Natural killer cell (primary cell): Measurements from ENCODE around the gene CCDC85C. TPM values are rescaled to one million over a fixed set of nuclear protein-coding genes. Genes with fewer than 3 reads are reported as not detected.

ENCODE experiments used
- ATAC-seq, 3 donors: fragments of 150-1000 bp in 2 of 3; fragments of 200-7000 bp in 1 of 3; cut with Tn5 transposase; 1 replicate in 1 of 3; 2 replicates in 2 of 3; pipeline ENCODE4 v1.10.0; 2021; ENCODE audit warnings: mild to moderate bottlenecking in 2 of 3, moderate library complexity in 2 of 3
- DNase-seq, 2 donors: peaks; one replicate each; pipeline versions ENCODE4 v3.0.0 to v3.0.0-alpha.2; 2013 to 2021; ENCODE audit warnings: mixed read lengths in 1 of 2
- H3K27ac ChIP-seq: one replicate; pipeline ENCODE4 v1.5.1; 2013; ENCODE audit warnings: mild to moderate bottlenecking, low read length
- H3K27me3 ChIP-seq: one replicate; pipeline ENCODE4 v1.6.1; 2013; ENCODE audit warnings: low read length; ENCODE audit not compliant: control insufficient read depth, insufficient read depth
- H3K36me3 ChIP-seq: one replicate; pipeline ENCODE4 v1.6.1; 2013; ENCODE audit warnings: low read length; ENCODE audit not compliant: control insufficient read depth, insufficient read depth
- H3K4me1 ChIP-seq: one replicate; pipeline ENCODE4 v1.6.1; 2013; ENCODE audit warnings: low read length; ENCODE audit not compliant: control insufficient read depth, insufficient read depth
- H3K4me3 ChIP-seq: one replicate; pipeline ENCODE4 v1.5.1; 2013; ENCODE audit warnings: low read length
- H3K9me3 ChIP-seq: one replicate; pipeline ENCODE4 v1.6.1; 2013; ENCODE audit warnings: low read length; ENCODE audit not compliant: control insufficient read depth, insufficient read depth
- H3K27ac Mint-ChIP-seq, 2 donors: one replicate each; pipeline ENCODE4 v1.8.0; 2022; ENCODE audit warnings: mild to moderate bottlenecking in 2 of 2, mixed read lengths in 2 of 2, moderate library complexity in 1 of 2
- H3K27me3 Mint-ChIP-seq, 2 donors: one replicate each; pipeline ENCODE4 v1.8.0; 2022; ENCODE audit warnings: low read depth in 2 of 2, mixed read lengths in 2 of 2
- H3K36me3 Mint-ChIP-seq: one replicate; pipeline ENCODE4 v1.8.0; 2022; ENCODE audit warnings: mixed read lengths
- H3K4me1 Mint-ChIP-seq, 2 donors: one replicate each; pipeline ENCODE4 v1.8.0; 2022; ENCODE audit warnings: mixed read lengths in 2 of 2
- H3K4me3 Mint-ChIP-seq: one replicate; pipeline ENCODE4 v1.8.0; 2022; ENCODE audit warnings: mild to moderate bottlenecking, moderate library complexity, mixed read lengths
- H3K9me3 Mint-ChIP-seq, 2 donors: one replicate each; pipeline ENCODE4 v1.8.0; 2022; ENCODE audit warnings: mixed read lengths in 2 of 2
- WGBS: methylation state at CpG from one replicate; pipeline ENCODE4 v1.1.7; 2013; ENCODE audit warnings: missing lambda C conversion rate; ENCODE audit not compliant: insufficient coverage; 5-methylcytosine and 5-hydroxymethylcytosine counted together
- intact Hi-C: fragments of 100-400 bp; cut with micrococcal nuclease; formaldehyde crosslinking; loops from one replicate; pipeline ENCODE4 v1.14.2; 2022
- total RNA-seq, 4 donors: library from RNA; stranded (reverse); fragments of 120-200 nt in 1 of 4; gene quantifications; one replicate each; pipeline versions ENCODE4 v1.2.3 to v1.2.4, GENCODE V29; 2013 to 2022
- TF ChIP-seq, protein P1 (sequence below): fragments of 200-600 bp; IDR thresholded peaks from one replicate; pipeline ENCODE4 v1.8.0; 2022; ENCODE audit warnings: antibody characterized with exemption

CCDC85C gene
- total RNA-seq, 3 donors from 2014 or later (not counting 1 experiment from before 2014, with no cell fraction given) = 0.73 to 4.3 (median 2.8) TPM

DNA sequence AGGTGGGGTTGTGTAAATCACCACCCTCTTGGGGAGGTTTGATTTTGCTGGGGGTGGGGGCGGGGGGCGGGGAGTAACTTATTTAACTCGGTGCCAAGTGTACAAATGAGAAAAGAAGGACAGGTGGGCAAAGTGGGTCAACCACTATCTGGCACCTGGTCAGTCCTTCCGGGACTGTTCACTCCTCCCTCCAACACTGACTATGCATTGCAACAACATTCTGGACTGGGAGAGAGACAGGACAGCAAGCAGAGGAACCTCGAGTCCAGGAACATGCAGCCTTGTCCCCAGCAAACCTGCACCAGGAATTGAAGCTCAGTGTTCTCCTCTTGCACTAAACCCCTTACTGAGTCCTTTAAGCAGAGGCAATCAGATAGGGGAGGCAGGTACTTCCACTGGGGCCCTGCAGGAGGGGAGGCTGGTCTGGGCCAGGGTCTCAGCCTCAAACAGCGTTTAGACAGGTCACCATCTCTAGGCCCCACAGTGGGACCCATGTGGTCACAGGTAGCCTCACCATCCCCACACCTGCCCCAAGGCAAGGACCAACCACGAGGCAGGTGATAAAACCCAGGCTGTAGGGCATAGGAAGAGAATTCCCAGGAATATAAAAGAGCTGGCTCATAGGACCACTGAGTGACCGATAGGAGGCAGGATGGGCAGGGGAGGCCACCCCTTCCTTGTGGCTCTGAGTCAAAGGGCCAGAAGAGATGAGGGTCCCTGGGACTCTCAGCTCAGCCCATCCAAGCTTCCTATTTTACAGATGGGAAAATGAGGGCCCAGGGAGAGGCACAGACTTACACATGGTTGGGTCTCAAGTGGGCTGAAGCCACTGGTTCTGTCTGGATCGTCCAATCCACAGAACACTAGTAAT is 9.8 kb downstream of the CCDC85C start:
- intact Hi-C loops = no loop called here
- ATAC-seq = no peak
- WGBS = 83% methylated on average over 8 of the region's 9 CpGs
- no peaks in the 10 kb centered on the region for H3K9me3 Mint-ChIP-seq
- DNase-seq = no peak
- Histone ChIP-seq H3K27ac (peak overlapping the region; percentile 54), H3K9me3 (no peaks in the 10 kb centered on the region), H3K27me3 (no peaks in the 10 kb centered on the region), H3K4me3 (no peak overlapping the region), H3K4me1 (peaks cover 14% of the 10 kb centered on the region), H3K36me3 (no peaks in the 10 kb centered on the region)
- H3K4me1 Mint-ChIP-seq = peaks cover 6 to 8% of the 10 kb centered on the region in 2 donors
- H3K4me3 Mint-ChIP-seq = no peak overlapping the region
- H3K36me3 Mint-ChIP-seq = no peaks in the 10 kb centered on the region
- H3K27ac Mint-ChIP-seq = peak overlapping the region in 1 of 2 donors; percentile 79
- peaks cover 0 to 5% of the 10 kb centered on the region in 2 donors for H3K27me3 Mint-ChIP-seq
- TF ChIP-seq, protein P1, sequence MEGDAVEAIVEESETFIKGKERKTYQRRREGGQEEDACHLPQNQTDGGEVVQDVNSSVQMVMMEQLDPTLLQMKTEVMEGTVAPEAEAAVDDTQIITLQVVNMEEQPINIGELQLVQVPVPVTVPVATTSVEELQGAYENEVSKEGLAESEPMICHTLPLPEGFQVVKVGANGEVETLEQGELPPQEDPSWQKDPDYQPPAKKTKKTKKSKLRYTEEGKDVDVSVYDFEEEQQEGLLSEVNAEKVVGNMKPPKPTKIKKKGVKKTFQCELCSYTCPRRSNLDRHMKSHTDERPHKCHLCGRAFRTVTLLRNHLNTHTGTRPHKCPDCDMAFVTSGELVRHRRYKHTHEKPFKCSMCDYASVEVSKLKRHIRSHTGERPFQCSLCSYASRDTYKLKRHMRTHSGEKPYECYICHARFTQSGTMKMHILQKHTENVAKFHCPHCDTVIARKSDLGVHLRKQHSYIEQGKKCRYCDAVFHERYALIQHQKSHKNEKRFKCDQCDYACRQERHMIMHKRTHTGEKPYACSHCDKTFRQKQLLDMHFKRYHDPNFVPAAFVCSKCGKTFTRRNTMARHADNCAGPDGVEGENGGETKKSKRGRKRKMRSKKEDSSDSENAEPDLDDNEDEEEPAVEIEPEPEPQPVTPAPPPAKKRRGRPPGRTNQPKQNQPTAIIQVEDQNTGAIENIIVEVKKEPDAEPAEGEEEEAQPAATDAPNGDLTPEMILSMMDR = no peak

GRCh38 chr14:99592933-99593753 is 10.9 kb downstream of the CCDC85C start:
- no peak overlapping the region for H3K27ac Mint-ChIP-seq
- peaks cover 14% of the 10 kb centered on the region for H3K4me1 ChIP-seq
- peaks cover 0 to 5% of the 10 kb centered on the region in 2 donors for H3K27me3 Mint-ChIP-seq
- intact Hi-C loops = no loop called here
- H3K4me3 ChIP-seq = no peak overlapping the region
- H3K36me3 Mint-ChIP-seq = no peaks in the 10 kb centered on the region
- peaks cover 6 to 12% of the 10 kb centered on the region in 2 donors for H3K4me1 Mint-ChIP-seq
- TF ChIP-seq, protein P1 = no peak
- WGBS = 92% methylated on average over 36 of the region's 36 CpGs
- no peaks in the 10 kb centered on the region for H3K9me3 ChIP-seq
- no peak for DNase-seq
- no peaks in the 10 kb centered on the region for H3K27me3 ChIP-seq
- ATAC-seq = no peak
- no peak overlapping the region for H3K4me3 Mint-ChIP-seq
- no peak overlapping the region for H3K27ac ChIP-seq
- H3K36me3 ChIP-seq = no peaks in the 10 kb centered on the region
- H3K9me3 Mint-ChIP-seq = no peaks in the 10 kb centered on the region

DNA sequence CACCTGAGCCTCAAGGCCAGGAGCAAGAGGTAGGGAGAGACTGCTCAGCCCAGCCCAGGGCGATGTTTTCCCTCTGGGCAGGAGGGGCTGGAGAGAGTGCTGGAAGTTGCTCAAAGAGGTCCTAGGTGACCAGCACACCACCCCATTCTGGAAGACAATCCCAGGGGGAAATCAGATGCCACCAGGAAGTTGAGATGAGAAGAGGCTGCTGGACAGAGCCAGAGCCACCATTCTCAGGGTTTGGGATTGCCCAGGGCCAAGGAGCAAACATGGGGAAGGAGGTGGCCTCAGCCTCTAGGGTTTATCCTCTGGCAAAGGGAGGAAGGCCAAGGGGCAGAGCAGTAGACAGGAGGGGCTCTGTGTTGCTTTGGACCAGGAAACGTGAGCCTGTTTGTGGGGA is 11.6 kb downstream of the CCDC85C start:
- H3K27ac Mint-ChIP-seq = peak overlapping the region in 1 of 2 donors; percentile 24

More for the DNA sequence above, 11.6 kb downstream of the CCDC85C start:
- no peak for ATAC-seq
- H3K4me3 Mint-ChIP-seq = no peak overlapping the region
- H3K9me3 ChIP-seq = no peaks in the 10 kb centered on the region
- H3K4me1 ChIP-seq = peaks cover 14% of the 10 kb centered on the region
- peaks cover 6 to 12% of the 10 kb centered on the region in 2 donors for H3K4me1 Mint-ChIP-seq
- H3K36me3 ChIP-seq = no peaks in the 10 kb centered on the region
- peaks cover 0 to 2% of the 10 kb centered on the region in 2 donors for H3K27me3 Mint-ChIP-seq
- intact Hi-C loops = no loop called here
- H3K27me3 ChIP-seq = no peaks in the 10 kb centered on the region
- no peak for DNase-seq
- TF ChIP-seq, protein P1 = no peak
- H3K4me3 ChIP-seq = no peak overlapping the region
- no peaks in the 10 kb centered on the region for H3K9me3 Mint-ChIP-seq
- no peaks in the 10 kb centered on the region for H3K36me3 Mint-ChIP-seq
- WGBS = 95% methylated on average over 2 of the region's 2 CpGs
- no peak overlapping the region for H3K27ac ChIP-seq
